Activated T-cell treated with anti-CD3 and anti-CD28 coated beads, Interleukin-2, amount 50 U/mL, for 1 hour (primary cell): ENCODE measurements around the gene ARHGEF5.
"Not testable (repeated sequence)": the region's sequence is repeated elsewhere in the genome, so short reads cannot be mapped to it uniquely, and the experiment has no call there.

Source experiments
- DNase-seq: peaks from one replicate; pipeline ENCODE4 v3.0.0-alpha.2; 2020

ARHGEF5 gene

DNA sequence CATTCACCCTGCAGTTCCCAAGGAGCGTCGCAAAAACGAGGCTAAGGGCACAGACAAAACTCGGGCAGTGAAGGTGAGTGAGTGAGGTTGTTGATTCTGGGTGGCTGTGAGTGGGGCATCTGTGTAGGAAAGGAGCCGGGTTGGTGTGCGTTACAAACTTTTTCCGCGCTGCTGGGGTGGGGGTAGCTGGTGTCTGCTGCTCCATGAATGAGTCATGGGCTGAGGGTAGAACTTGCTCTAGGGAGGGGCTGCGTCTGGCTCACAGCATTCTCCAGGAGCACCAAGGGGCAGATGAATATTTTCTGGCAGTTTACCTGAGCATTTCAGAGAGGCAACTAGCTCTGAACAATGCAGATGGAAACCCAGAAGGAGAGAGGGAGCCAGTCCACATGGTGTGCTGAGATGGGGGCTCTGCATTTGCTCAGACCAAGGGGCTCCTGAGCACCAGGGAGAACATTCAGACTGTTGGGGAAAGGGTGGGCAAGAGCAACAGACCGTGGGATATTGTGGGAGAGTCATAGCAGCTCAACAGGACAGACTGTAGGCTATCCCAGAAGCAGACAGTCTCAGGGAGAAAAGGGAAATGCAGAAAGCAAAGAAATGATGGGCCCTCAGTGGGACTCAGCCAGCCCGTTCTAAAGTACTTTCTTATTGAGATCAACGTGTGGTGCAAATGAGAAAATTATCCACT is 29.5 kb downstream of the ARHGEF5 start:
- DNase-seq, result no peak

DNA sequence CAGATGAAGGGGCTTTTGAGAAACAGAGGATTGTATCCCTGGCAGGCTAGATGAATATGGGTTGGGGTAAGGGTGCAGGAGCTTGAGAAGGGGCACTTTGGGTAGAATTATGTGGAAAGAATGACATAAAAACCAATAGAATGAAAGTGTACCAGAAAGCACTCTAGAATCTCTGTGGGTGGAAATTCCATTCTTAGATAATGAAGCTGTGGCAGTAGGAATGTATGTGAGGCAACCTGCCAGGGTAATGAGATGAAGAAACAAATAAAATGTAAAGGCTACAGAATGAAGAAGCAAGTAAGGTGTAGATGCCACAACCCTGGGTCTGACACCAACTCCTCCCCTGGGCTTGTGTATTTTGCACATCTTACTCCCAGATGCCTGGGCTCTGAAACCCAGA is 31.5 kb downstream of the ARHGEF5 start:
- no peak for DNase-seq

DNA sequence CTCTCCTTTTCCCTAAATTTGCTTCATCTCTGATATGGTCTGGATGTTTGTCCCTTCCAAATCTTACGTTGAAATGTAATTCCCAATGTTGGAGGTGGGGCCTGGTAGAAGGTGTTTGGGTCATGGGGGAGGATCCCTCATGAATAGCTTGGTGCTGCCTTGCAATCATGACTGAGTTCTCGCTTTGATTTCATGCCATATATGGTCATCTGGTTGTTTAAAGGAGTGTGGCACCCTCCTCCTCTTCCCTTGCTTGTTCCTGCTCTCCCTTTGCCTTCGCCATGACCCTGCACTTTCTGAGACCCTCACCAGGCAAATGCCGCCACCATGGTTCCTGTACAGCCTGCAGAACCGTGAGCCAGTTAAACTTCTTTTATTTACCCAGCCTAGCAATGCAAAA is 33.7 kb downstream of the ARHGEF5 start:
- DNase-seq, result no peak

- no peak for DNase-seq
Observed at GRCh38 chr7:144390481-144390880, 35.3 kb downstream of the ARHGEF5 start.

- DNase-seq, result no peak
Observed at GRCh38 chr7:144391014-144391413, 35.8 kb downstream of the ARHGEF5 start.

- no peak for DNase-seq
Observed at GRCh38 chr7:144391823-144392255, 36.6 kb downstream of the ARHGEF5 start.

GRCh38 chr7:144397086-144397485 is 41.9 kb downstream of the ARHGEF5 start:
- DNase-seq, result no peak

DNA sequence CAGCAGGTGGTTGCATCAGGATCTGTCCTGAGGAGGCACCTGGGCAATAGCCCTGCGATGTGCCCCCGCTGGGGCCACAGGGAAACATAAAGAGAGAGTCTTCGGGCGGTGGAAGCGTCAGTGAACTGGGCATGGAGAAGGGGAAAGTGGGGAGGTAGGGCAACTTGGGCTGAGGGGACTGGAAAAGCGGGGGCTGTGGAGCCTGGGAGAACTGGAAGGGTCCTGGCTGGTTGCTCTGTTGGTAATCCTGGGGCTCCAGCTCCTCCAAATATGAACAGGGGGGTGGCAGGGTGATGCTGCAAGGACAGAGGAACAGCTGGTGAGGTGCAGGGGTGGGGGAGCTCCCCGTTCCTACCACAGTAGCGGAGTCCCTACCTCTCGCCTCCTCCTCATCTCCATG is 43.1 kb downstream of the ARHGEF5 start:
- DNase-seq, result no peak

DNA sequence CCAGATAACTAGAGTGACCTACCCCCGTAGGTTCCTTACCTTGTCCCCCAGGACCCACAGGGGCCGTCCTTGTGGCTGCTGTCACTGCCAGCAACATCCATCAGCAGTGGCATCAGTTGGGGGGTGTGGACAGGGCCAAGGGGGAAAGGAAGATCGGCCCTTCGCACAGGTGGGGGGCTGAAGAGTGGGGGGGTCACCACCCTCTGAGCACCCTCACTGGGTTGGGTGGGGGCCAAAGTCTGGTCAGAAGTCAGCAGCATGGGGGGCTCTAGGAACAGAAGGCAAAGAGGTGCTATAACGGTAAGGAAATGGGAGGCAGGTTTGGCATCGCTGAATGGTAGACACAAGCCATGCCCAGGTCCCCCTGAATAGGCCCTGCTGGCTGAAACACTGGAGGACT is 43.7 kb downstream of the ARHGEF5 start:
- DNase-seq, result no peak

DNA sequence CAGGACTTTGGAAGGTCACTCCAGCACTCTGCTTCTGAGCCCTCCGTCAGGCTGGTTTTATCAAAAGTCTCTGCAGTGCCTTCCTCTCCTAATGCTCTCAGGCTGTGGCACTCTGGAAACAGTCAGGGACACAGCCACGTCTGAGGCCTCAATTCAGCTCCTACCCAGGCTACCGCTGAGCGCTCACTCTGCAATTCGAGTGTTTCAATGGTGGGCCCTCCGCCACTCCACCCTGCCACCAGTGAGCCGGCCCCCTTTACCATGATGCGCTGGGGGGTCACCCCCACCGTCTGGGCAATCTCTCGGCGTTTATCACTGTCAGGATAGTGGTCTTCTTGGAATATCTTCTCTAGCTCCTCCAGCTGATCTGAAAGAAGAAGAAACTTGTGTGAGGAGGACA is 44.7 kb downstream of the ARHGEF5 start:
- no peak for DNase-seq

GRCh38 chr7:144401490-144401889 is 46.3 kb downstream of the ARHGEF5 start:
- no peak for DNase-seq

GRCh38 chr7:144403102-144403501 is 47.9 kb downstream of the ARHGEF5 start:
- no peak for DNase-seq

- DNase-seq, result no peak
Observed at GRCh38 chr7:144403649-144404061, 48.5 kb downstream of the ARHGEF5 start, which contains the start of gene NOBOX. Gene NOBOX, minus strand, starts transcription at chr7:144403693.

DNA sequence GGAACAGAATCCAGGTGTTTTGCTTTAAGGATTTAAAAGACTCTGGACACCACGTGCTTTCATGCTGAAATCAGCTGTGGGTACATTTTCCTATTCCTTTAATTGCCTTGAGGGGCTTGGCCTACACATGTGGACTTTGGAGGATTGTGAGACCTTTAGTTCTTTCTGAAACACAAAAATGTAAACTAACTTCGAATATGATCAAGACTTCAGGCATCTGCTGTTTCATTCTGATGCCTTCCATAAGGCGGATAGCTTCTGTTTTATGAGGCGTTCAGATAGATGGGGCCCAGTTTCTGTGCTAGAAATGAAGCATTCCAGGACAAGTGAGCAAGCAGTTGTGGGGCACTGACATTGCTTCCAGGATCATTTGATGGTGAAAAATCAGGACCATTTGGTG is 49.7 kb downstream of the ARHGEF5 start:
- DNase-seq, result no peak

DNA sequence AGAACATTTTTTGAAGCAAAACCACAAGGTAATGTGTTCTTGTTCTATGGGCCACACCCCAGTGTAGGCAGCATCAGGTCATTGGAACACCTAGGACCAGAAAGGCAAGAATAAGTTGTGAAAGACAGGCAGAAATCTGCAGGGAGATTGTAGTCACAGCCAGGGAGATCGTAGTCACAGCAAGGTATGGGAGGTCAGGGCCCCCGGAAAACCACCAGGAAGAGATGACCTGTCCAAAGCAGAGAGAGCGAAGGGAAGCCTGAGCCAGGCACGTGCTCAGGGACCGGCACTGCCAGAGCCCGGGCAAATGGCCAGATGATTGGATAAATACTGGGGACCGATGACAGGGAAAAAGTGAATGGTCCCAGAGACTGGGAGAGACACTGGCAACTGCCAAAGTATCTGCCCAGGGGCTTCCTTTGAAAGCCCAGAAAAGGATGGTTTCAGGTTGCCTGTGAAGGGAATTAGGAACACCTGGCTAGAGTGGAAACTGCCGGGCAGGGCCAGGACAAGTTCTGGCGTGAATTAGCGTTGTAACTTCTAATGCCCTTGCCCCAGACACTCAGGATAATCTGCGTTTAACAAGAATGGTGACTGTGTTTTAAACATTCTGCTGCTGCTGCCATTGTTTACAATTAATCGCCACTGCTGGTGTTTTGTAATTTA is 52.2 kb downstream of the ARHGEF5 start:
- DNase-seq, result no peak

- no peak for DNase-seq
Observed at GRCh38 chr7:144408121-144408520, 52.9 kb downstream of the ARHGEF5 start.

DNA sequence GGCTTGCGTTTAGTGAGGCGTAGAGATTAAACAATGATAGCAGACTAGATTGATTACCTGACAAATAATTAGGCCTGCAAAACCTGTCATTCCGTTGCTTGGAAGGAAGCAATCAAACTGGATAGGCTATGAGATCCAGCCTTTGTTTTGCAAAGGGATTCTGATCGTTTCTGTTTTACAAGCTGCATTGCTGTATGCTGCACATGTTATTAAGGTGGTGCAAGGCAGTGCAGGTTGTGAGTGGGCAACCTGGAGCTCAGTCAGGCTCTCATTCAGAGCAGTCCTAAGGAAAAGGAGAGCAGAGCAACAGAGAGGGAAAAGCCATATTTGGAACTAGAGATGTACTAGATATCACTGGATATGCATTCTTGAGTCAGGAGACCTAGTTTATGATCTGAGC is 55.2 kb downstream of the ARHGEF5 start:
- no peak for DNase-seq

DNA sequence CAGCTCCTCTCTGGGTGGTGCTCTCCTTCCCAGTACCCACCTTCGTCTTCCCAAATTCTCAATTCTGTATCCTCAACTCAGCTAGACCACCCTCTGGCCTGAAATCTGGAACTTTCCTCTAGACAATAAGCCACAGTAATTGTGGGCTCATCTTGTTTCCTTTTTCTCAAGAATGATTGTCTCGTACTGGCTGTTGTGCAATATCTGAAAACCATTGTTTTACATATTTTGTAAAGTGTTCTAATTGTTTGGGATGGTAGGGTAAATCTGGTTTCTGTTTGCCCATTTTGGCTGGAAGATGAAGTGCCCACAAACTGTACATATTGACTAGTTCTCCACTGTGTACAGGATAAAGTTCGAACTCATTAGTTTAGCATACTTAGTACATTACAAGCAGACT is 59.6 kb downstream of the ARHGEF5 start:
- no peak for DNase-seq

GRCh38 chr7:144415858-144416257 is 60.7 kb downstream of the ARHGEF5 start:
- no peak for DNase-seq

GRCh38 chr7:144416341-144416740 is 61.1 kb downstream of the ARHGEF5 start:
- DNase-seq, result no peak

GRCh38 chr7:144418931-144419330 is 63.7 kb downstream of the ARHGEF5 start:
- not testable (repeated sequence) for DNase-seq

- not testable (repeated sequence) for DNase-seq
Observed at GRCh38 chr7:144427539-144427938, 72.3 kb downstream of the ARHGEF5 start.

- DNase-seq, result no peak
Observed at GRCh38 chr7:144428431-144428830, 73.2 kb downstream of the ARHGEF5 start.
